ENCODE results near the gene CLASP1. TPM values are rescaled to one million over a fixed set of nuclear protein-coding genes. Genes with fewer than 3 reads are reported as not detected.

The CLASP1 gene
- total RNA-seq, 2 experiments from 2014 or later: 58.0 to 58.5 TPM

GRCh38 chr2:121390082-121390692 lies 259.1 kb downstream of the CLASP1 start:
- ATAC-seq (ENCODE audit: poor library complexity) (no peak), DNase-seq (no peak)
- H3K27me3 Mint-ChIP-seq: no peaks in the 10 kb centered on the region
- POLR2A ChIA-PET: no interaction called here
- intact Hi-C loops (cut with DNase I, micrococcal nuclease): no loop called here
- TF ChIP-seq CTCF (IDR thresholded peaks at IDR 0.05): no peak
- no peak overlapping the region for H3K27ac ChIP-seq (ENCODE audit: low read depth in 1 of 2, low read length in 2 of 2)
- H3K9me3 ChIP-seq (ENCODE audit: control insufficient read depth in 1 of 2, insufficient read depth in 1 of 2, low read length in 2 of 2): no peaks in the 10 kb centered on the region
- H3K4me3 Mint-ChIP-seq: no peak overlapping the region
- H3K36me3 Mint-ChIP-seq (ENCODE audit: low read depth): peaks cover 82% of the 10 kb centered on the region
- no peaks in the 10 kb centered on the region for H3K4me1 ChIP-seq (ENCODE audit: insufficient read depth, low read length)
- CTCF ChIA-PET: no interaction called here
- H3K4me1 Mint-ChIP-seq (ENCODE audit: low read depth): no peaks in the 10 kb centered on the region
- H3K4me3 ChIP-seq (ENCODE audit: low read length): no peak overlapping the region
- H3K27me3 ChIP-seq (ENCODE audit: control insufficient read depth in 1 of 2, insufficient read depth in 2 of 2, low read length in 2 of 2): no peaks in the 10 kb centered on the region
- peaks cover 36% of the 10 kb centered on the region for H3K36me3 ChIP-seq (ENCODE audit: insufficient read depth, low read length)
- H3K9me3 Mint-ChIP-seq: no peaks in the 10 kb centered on the region
- H3K27ac Mint-ChIP-seq: no peak overlapping the region

DNA sequence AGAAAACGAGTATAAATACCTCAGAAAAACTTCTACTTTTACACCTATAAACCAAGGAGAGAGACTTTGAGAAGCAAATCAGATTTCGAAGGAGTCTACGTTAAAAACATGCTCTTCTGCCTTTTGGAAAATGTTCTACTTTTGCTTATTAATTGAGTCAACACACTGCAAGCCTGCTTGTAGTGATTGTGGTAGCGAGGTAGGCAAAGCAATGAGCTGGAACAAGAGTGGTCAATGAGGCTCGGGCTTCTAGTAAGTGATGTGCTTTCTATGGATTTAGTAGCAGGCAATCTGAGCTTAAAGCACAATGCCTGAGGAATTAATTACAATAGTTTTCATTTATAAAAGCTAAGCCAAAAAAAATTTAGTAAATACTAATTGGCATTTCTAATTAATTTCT lies 260.9 kb downstream of the CLASP1 start:
- H3K36me3 ChIP-seq (ENCODE audit: insufficient read depth, low read length): peaks cover 33% of the 10 kb centered on the region
- no peak for DNase-seq
- H3K4me1 Mint-ChIP-seq (ENCODE audit: low read depth): no peaks in the 10 kb centered on the region
- H3K27me3 ChIP-seq (ENCODE audit: control insufficient read depth in 1 of 2, insufficient read depth in 2 of 2, low read length in 2 of 2): no peaks in the 10 kb centered on the region
- no peak for ATAC-seq (ENCODE audit: poor library complexity)
- CTCF ChIA-PET: no interaction called here
- POLR2A ChIA-PET: no interaction called here
- no peak overlapping the region for H3K27ac Mint-ChIP-seq
- no peak overlapping the region for H3K4me3 Mint-ChIP-seq
- intact Hi-C loops (cut with DNase I, micrococcal nuclease): no loop called here
- no peaks in the 10 kb centered on the region for H3K4me1 ChIP-seq (ENCODE audit: insufficient read depth, low read length)
- no peaks in the 10 kb centered on the region for H3K9me3 Mint-ChIP-seq
- no peak for TF ChIP-seq CTCF (IDR thresholded peaks at IDR 0.05)
- peaks cover 81% of the 10 kb centered on the region for H3K36me3 Mint-ChIP-seq (ENCODE audit: low read depth)
- no peak overlapping the region for H3K4me3 ChIP-seq (ENCODE audit: low read length)
- no peaks in the 10 kb centered on the region for H3K27me3 Mint-ChIP-seq
- H3K9me3 ChIP-seq (ENCODE audit: control insufficient read depth in 1 of 2, insufficient read depth in 1 of 2, low read length in 2 of 2): no peaks in the 10 kb centered on the region
- H3K27ac ChIP-seq (ENCODE audit: low read depth in 1 of 2, low read length in 2 of 2): no peak overlapping the region

DNA sequence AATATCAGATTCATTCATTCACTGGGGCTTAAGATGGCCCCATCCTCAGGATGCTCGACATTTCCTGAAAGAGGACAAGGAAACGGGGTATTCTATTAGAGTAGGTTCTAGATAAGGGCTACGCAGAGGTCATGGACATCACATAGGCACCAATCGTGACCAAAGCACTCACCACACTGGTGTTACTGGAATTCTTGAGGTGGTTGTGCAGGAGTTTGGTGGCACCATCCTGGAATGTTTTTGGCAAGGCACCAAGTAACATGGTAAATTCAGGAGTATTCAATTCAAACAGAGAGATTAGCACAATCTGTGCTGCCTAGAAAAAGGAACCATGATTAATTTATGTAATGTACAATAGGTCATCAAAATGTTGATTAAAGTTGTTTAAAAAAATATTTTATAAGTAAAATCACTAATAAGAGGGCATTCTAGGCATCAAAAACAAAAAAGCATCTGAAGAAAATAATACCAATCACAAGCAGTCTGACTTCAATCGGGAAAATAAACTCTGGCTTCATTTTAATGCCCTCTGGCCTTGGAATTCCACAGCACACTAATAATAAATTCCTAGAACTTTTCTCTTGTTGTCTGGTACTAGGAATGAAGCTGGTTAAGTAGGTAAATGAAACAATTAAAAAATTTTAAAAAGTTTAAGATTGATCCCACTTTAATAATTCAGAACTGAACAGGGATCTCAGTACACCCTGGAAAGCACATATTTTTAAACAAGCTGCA lies 261.5 kb downstream of the CLASP1 start:
- Histone ChIP-seq H3K27ac (ENCODE audit: low read depth in 1 of 2, low read length in 2 of 2) (no peak overlapping the region), H3K36me3 (ENCODE audit: insufficient read depth, low read length) (peaks cover 38% of the 10 kb centered on the region), H3K4me1 (ENCODE audit: insufficient read depth, low read length) (no peaks in the 10 kb centered on the region), H3K4me3 (ENCODE audit: low read length) (no peak overlapping the region), H3K27me3 (ENCODE audit: control insufficient read depth in 1 of 2, insufficient read depth in 2 of 2, low read length in 2 of 2) (no peaks in the 10 kb centered on the region), H3K9me3 (ENCODE audit: control insufficient read depth in 1 of 2, insufficient read depth in 1 of 2, low read length in 2 of 2) (no peaks in the 10 kb centered on the region)
- POLR2A ChIA-PET: no interaction called here
- intact Hi-C loops (cut with DNase I, micrococcal nuclease): no loop called here
- no peak for ATAC-seq (ENCODE audit: poor library complexity)
- Mint-ChIP-seq H3K36me3 (ENCODE audit: low read depth) (peaks cover 83% of the 10 kb centered on the region), H3K27me3 (no peaks in the 10 kb centered on the region), H3K4me3 (no peak overlapping the region), H3K9me3 (no peaks in the 10 kb centered on the region), H3K4me1 (ENCODE audit: low read depth) (no peaks in the 10 kb centered on the region), H3K27ac (no peak overlapping the region)
- TF ChIP-seq CTCF (IDR thresholded peaks at IDR 0.05): no peak
- no peak for DNase-seq
- CTCF ChIA-PET: no interaction called here

Data from CD4-positive, alpha-beta T cell (primary cell).